H1 (cell line): Measurements from ENCODE around the gene SLC22A2.

Experiments used
- ATF3 ChIP-seq: IDR thresholded peaks from 2 replicates; pipeline ENCODE4 v1.6.1; 2011; ENCODE audit warnings: low read depth, mild to moderate bottlenecking, low read length; ENCODE audit not compliant: insufficient read depth
- CEBPB ChIP-seq: IDR thresholded peaks from 2 replicates; pipeline ENCODE4 v1.6.1; 2012; ENCODE audit warnings: low read depth, low read length
- CREB1 ChIP-seq: IDR thresholded peaks from 2 replicates; pipeline ENCODE4 v1.6.1; 2012; ENCODE audit warnings: inconsistent platforms
- CTCF ChIP-seq, 3 experiments: IDR thresholded peaks; 1 replicate in 2 of 3; 2 replicates in 1 of 3; pipeline versions ENCODE4 v1.5.1 to v1.6.1; 2011; ENCODE audit warnings: low read length in 3 of 3, mild to moderate bottlenecking in 3 of 3, inconsistent platforms in 2 of 3, low read depth in 1 of 3, moderate library complexity in 1 of 3; ENCODE audit not compliant: insufficient read depth in 1 of 3; ENCODE audit errors: control extremely low read depth in 1 of 3
- EZH2 ChIP-seq: fragments of 200-600 bp; sonication (generic); IDR thresholded peaks from 2 replicates; pipeline ENCODE4 v1.7.1; 2012; ENCODE audit warnings: low read depth, mild to moderate bottlenecking, moderate library complexity, low read length, inconsistent platforms; ENCODE audit not compliant: severe bottlenecking
- FOSL1 ChIP-seq: IDR thresholded peaks from 2 replicates; pipeline ENCODE4 v1.6.1; 2011; ENCODE audit warnings: mild to moderate bottlenecking, low read depth, low read length, moderate library complexity; ENCODE audit not compliant: insufficient read depth
- JUND ChIP-seq: IDR thresholded peaks from 2 replicates; pipeline ENCODE4 v1.6.1; 2011; ENCODE audit warnings: mild to moderate bottlenecking, improper control_type of control experiment, low read length
- MAFK ChIP-seq: IDR thresholded peaks from 2 replicates; pipeline ENCODE4 v1.6.1; 2012; ENCODE audit warnings: low read depth, mild to moderate bottlenecking, improper control_type of control experiment, low read length
- POLR2AphosphoS5 ChIP-seq: IDR thresholded peaks from 2 replicates; pipeline ENCODE4 v1.6.1; 2011; ENCODE audit warnings: low read depth, low read length
- SP1 ChIP-seq: IDR thresholded peaks from 2 replicates; pipeline ENCODE4 v1.6.1; 2011; ENCODE audit warnings: low read depth, low read length
- SUZ12 ChIP-seq: fragments of 200-600 bp; sonication (generic); IDR thresholded peaks from 2 replicates; pipeline ENCODE4 v1.6.1; 2012; ENCODE audit warnings: mild to moderate bottlenecking, inconsistent platforms, low read length, moderate library complexity, mixed read lengths
- TAF1 ChIP-seq: IDR thresholded peaks from 2 replicates; pipeline ENCODE4 v1.6.1; 2011; ENCODE audit warnings: mild to moderate bottlenecking, low read depth, low read length
- TAF7 ChIP-seq: optimal IDR thresholded peaks from 2 replicates; pipeline ENCODE3; 2011; ENCODE audit warnings: low read depth, mild to moderate bottlenecking, inconsistent platforms, low read length, moderate library complexity, borderline replicate concordance

- no peak for TF ChIP-seq MAFK
- no peak for TF ChIP-seq CTCF (IDR thresholded peaks at IDR 0.05; ENCODE audit: control extremely low read depth in 1 of 3, insufficient read depth in 1 of 3, low read depth in 1 of 3, low read length in 3 of 3)
- TF ChIP-seq CREB1: no peak
- TF ChIP-seq TAF1: no peak
- TF ChIP-seq SP1: no peak
- no peak for TF ChIP-seq FOSL1
- no peak for TF ChIP-seq CEBPB
- no peak for TF ChIP-seq SUZ12
- TF ChIP-seq TAF7: no peak
- TF ChIP-seq EZH2: no peak
- TF ChIP-seq JUND: no peak
- no peak for TF ChIP-seq ATF3
- no peak for TF ChIP-seq POLR2AphosphoS5
Measured at GRCh38 chr6:160240691-160241084, 17.9 kb downstream of the SLC22A2 start.
